ENCODE results near the gene OR6B2.

GRCh38 chr2:240055177-240055917 lies 25.1 kb upstream of the OR6B2 start:
- TF ChIP-seq CTCF (IDR thresholded peaks at IDR 0.05; ENCODE audit: low read depth, low read length, missing input control) = no peak
- no peak for TF ChIP-seq REST (IDR thresholded peaks at IDR 0.05)

All from liver (tissue), 2 donors.